ENCODE data around the gene PPARD. TPM values are rescaled to one million over a fixed set of nuclear protein-coding genes. Genes with fewer than 3 reads are reported as not detected.

The PPARD gene
- total RNA-seq, 1 experiment from 2014 or later, result 24.7 TPM

DNA sequence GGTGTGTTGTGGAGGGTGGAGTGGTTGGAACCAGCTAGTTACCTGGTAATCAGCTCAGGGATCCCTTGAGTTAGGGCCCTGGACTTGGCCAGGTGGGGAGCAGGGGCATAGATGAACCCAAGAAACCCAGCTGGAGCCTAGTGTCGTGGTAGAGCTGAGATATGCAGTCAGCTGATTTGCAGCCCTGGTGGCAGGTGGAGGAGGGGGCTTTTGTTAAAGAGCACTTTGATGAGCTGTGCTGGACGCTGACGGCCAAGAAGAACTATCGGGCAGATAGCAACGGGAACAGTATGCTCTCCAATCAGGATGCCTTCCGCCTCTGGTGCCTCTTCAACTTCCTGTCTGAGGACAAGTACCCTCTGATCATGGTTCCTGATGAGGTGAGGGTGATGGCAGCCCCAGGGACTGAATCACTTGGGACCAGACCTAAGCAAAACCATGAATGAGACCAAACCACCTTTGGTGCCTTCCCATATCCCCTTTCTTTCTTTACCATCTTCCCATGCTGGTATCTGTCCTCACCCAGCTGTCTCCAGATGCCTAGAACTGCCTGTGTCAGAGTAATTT lies 32.0 kb upstream of the PPARD start:
- Histone ChIP-seq H3K4me2 (no peak overlapping the region), H3K9me3 (ENCODE audit: insufficient read depth, low read depth) (no peaks in the 10 kb centered on the region), H3K79me2 (ENCODE audit: low read depth) (no peaks in the 10 kb centered on the region), H3K36me3 (ENCODE audit: low read depth) (no peaks in the 10 kb centered on the region), H2AFZ (no peak overlapping the region), H3K9me2 (ENCODE audit: insufficient read depth) (no peaks in the 10 kb centered on the region), H4K20me1 (ENCODE audit: insufficient read depth) (no peaks in the 10 kb centered on the region), H3K27me3 (ENCODE audit: insufficient read depth, low read depth) (no peaks in the 10 kb centered on the region), H3F3A (ENCODE audit: insufficient read depth, low read depth) (no peaks in the 10 kb centered on the region), H3K4me1 (replicated peaks; ENCODE audit: insufficient read depth) (no peaks in the 10 kb centered on the region), H3K4me3 (no peak overlapping the region), H3K27ac (no peak overlapping the region)
- ChIA-PET CTCF (interaction anchor here (0.6 kb wide), 1 partner anchor 170 kb away, joined by 3 read pairs; no protein-coding TSS in a partner anchor), POLR2A (ENCODE audit: unreplicated experiment) (no interaction called here)
- DNase-seq, result no peak
- no TSS peak for BruUV-seq (replicated peaks)
- TF ChIP-seq CTCF (conservative IDR thresholded peaks at IDR 0.05) (no peak), EZH2 (IDR thresholded peaks at IDR 0.05; ENCODE audit: low read depth) (no peak)
- intact Hi-C loops (cut with micrococcal nuclease; ENCODE audit: unreplicated experiment), result no loop called here

- no peaks in the 10 kb centered on the region for H3K9me2 ChIP-seq (ENCODE audit: insufficient read depth)
- CTCF ChIA-PET, result no interaction called here
- DNase-seq, result no peak
- no peak overlapping the region for H3K27ac ChIP-seq
- no peaks in the 10 kb centered on the region for H3K27me3 ChIP-seq (ENCODE audit: insufficient read depth, low read depth)
- BruUV-seq (replicated peaks), result no TSS peak
- H2AFZ ChIP-seq, result no peak overlapping the region
- intact Hi-C loops (cut with micrococcal nuclease; ENCODE audit: unreplicated experiment), result no loop called here
- POLR2A ChIA-PET (ENCODE audit: unreplicated experiment), result no interaction called here
- no peaks in the 10 kb centered on the region for H3K4me1 ChIP-seq (replicated peaks; ENCODE audit: insufficient read depth)
- no peak overlapping the region for H3K4me2 ChIP-seq
- H3K36me3 ChIP-seq (ENCODE audit: low read depth), result no peaks in the 10 kb centered on the region
- H3K4me3 ChIP-seq, result no peak overlapping the region
- H3K9me3 ChIP-seq (ENCODE audit: insufficient read depth, low read depth), result no peaks in the 10 kb centered on the region
- H3F3A ChIP-seq (ENCODE audit: insufficient read depth, low read depth), result no peaks in the 10 kb centered on the region
- TF ChIP-seq EZH2 (IDR thresholded peaks at IDR 0.05; ENCODE audit: low read depth), result no peak
- no peak for TF ChIP-seq CTCF (conservative IDR thresholded peaks at IDR 0.05)
- H4K20me1 ChIP-seq (ENCODE audit: insufficient read depth), result no peaks in the 10 kb centered on the region
- H3K79me2 ChIP-seq (ENCODE audit: low read depth), result no peaks in the 10 kb centered on the region
These were observed 30.8 kb upstream of the PPARD start for GRCh38 chr6:35311390-35312075.

- BruUV-seq (replicated peaks), result no TSS peak
- H3K4me3 ChIP-seq, result no peak overlapping the region
- no peaks in the 10 kb centered on the region for H3K9me3 ChIP-seq (ENCODE audit: insufficient read depth, low read depth)
- H3K36me3 ChIP-seq (ENCODE audit: low read depth), result no peaks in the 10 kb centered on the region
- ChIA-PET CTCF (no interaction called here), POLR2A (ENCODE audit: unreplicated experiment) (interaction anchor here (0.5 kb wide), 1 partner anchor 424 kb away, joined by 4 read pairs; the partner anchor contains the start of gene TAF11)
- no peak for DNase-seq
- intact Hi-C loops (cut with micrococcal nuclease; ENCODE audit: unreplicated experiment), result no loop called here
- no peaks in the 10 kb centered on the region for H3K9me2 ChIP-seq (ENCODE audit: insufficient read depth)
- no peak overlapping the region for H2AFZ ChIP-seq
- H3K4me1 ChIP-seq (replicated peaks; ENCODE audit: insufficient read depth), result no peaks in the 10 kb centered on the region
- H3F3A ChIP-seq (ENCODE audit: insufficient read depth, low read depth), result no peaks in the 10 kb centered on the region
- H4K20me1 ChIP-seq (ENCODE audit: insufficient read depth), result no peaks in the 10 kb centered on the region
- H3K27ac ChIP-seq, result no peak overlapping the region
- H3K27me3 ChIP-seq (ENCODE audit: insufficient read depth, low read depth), result no peaks in the 10 kb centered on the region
- no peaks in the 10 kb centered on the region for H3K79me2 ChIP-seq (ENCODE audit: low read depth)
- H3K4me2 ChIP-seq, result no peak overlapping the region
- TF ChIP-seq CTCF (conservative IDR thresholded peaks at IDR 0.05) (no peak), EZH2 (IDR thresholded peaks at IDR 0.05; ENCODE audit: low read depth) (no peak)
These were observed 30.1 kb upstream of the PPARD start for GRCh38 chr6:35312076-35312800.

All from PC-9 (cell line).